ENCODE measurements around the gene PI4K2A.

- TF ChIP-seq CTCF (tag by site-specific recombination; IDR thresholded peaks at IDR 0.05) (no peak), ZBTB49 (tag by site-specific recombination; IDR thresholded peaks at IDR 0.05; ENCODE audit: low read depth) (no peak), ZNF518A (tag by site-specific recombination; conservative IDR thresholded peaks at IDR 0.05; ENCODE audit: low read depth) (no peak), ZNF510 (tag by site-specific recombination; IDR thresholded peaks at IDR 0.05; ENCODE audit: insufficient replicate concordance) (no peak)
Observed at GRCh38 chr10:97631098-97631497, 9.4 kb upstream of the PI4K2A start.
